ENCODE measurements around the gene PHTF1.

DNA sequence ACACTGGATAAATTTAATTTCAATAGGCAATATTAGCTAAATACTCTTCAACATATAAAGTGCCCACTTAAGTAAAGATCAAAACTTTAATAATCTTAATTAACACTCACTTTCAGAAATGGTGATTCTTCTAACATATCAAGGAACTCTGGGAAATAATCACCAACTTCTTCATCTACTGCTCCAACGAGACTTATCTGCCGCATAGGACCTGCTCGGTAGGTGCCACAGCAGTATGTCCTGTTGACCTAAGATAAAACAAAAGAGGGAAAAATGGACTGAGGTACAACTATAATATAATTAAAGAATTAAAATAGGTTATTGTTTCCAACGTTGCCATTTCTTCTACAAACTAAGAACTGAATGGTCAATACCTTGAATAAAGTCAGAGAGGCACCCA lies 18.3 kb upstream of the PHTF1 start:
- TF ChIP-seq, protein P1, sequence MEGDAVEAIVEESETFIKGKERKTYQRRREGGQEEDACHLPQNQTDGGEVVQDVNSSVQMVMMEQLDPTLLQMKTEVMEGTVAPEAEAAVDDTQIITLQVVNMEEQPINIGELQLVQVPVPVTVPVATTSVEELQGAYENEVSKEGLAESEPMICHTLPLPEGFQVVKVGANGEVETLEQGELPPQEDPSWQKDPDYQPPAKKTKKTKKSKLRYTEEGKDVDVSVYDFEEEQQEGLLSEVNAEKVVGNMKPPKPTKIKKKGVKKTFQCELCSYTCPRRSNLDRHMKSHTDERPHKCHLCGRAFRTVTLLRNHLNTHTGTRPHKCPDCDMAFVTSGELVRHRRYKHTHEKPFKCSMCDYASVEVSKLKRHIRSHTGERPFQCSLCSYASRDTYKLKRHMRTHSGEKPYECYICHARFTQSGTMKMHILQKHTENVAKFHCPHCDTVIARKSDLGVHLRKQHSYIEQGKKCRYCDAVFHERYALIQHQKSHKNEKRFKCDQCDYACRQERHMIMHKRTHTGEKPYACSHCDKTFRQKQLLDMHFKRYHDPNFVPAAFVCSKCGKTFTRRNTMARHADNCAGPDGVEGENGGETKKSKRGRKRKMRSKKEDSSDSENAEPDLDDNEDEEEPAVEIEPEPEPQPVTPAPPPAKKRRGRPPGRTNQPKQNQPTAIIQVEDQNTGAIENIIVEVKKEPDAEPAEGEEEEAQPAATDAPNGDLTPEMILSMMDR (IDR thresholded peaks at IDR 0.05), result no peak
- no peak for TF ChIP-seq POLR2AphosphoS5 (IDR thresholded peaks at IDR 0.05)
- no peak for TF ChIP-seq POLR2A (IDR thresholded peaks at IDR 0.05)
